OCI-LY1 (cell line): ENCODE data around the gene GLT1D1.

ENCODE experiments used
- H2AFZ ChIP-seq: fragments of 200-600 bp; sonication (generic), shearing (Covaris generic); 2 replicates; pipeline ENCODE4 v1.6.0; 2014; ENCODE audit warnings: antibody characterized with exemption, mild to moderate bottlenecking, low read length
- H3F3A ChIP-seq: fragments of 200-600 bp; sonication (generic), shearing (Covaris generic); 2 replicates; pipeline ENCODE4 v1.6.0; 2014; ENCODE audit warnings: mild to moderate bottlenecking, antibody characterized with exemption, low read length, moderate library complexity; ENCODE audit not compliant: insufficient read depth
- H3K27ac ChIP-seq: fragments of 200-600 bp; sonication (generic); 2 replicates; pipeline ENCODE4 v1.5.1; 2014; ENCODE audit warnings: low read length, mixed run types, mild to moderate bottlenecking, low read depth; ENCODE audit not compliant: poor library complexity, severe bottlenecking
- H3K27me3 ChIP-seq: fragments of 200-600 bp; sonication (generic); 2 replicates; pipeline ENCODE4 v1.6.0; 2014; ENCODE audit warnings: antibody characterized with exemption, mild to moderate bottlenecking, low read length, moderate library complexity; ENCODE audit not compliant: insufficient read depth
- H3K36me3 ChIP-seq: fragments of 200-600 bp; sonication (generic); 2 replicates; pipeline ENCODE4 v1.6.1; 2014; ENCODE audit warnings: mild to moderate bottlenecking, antibody characterized with exemption, low read length, moderate library complexity, mixed read lengths; ENCODE audit not compliant: insufficient read depth
- H3K4me1 ChIP-seq: fragments of 200-600 bp; sonication (generic); 2 replicates; pipeline ENCODE4 v1.5.1; 2014; ENCODE audit warnings: mild to moderate bottlenecking, low read length, moderate library complexity; ENCODE audit not compliant: insufficient read depth, severe bottlenecking
- H3K4me2 ChIP-seq: fragments of 200-600 bp; sonication (generic), shearing (Covaris generic); 2 replicates; pipeline ENCODE4 v1.6.1; 2014; ENCODE audit warnings: low read length
- H3K4me3 ChIP-seq: fragments of 200-600 bp; sonication (generic); 2 replicates; pipeline ENCODE4 v1.5.1; 2014; ENCODE audit warnings: low read length, low read depth, mild to moderate bottlenecking, mixed read lengths; ENCODE audit not compliant: poor library complexity, severe bottlenecking
- H3K79me2 ChIP-seq: fragments of 200-600 bp; shearing (Covaris generic); 2 replicates; pipeline ENCODE4 v1.6.1; 2016; ENCODE audit warnings: mixed run types, low read length, mixed read lengths; ENCODE audit not compliant: insufficient read depth
- H3K9ac ChIP-seq: fragments of 200-600 bp; sonication (generic), shearing (Covaris generic); 2 replicates; pipeline ENCODE4 v1.6.1; 2014; ENCODE audit warnings: mild to moderate bottlenecking, low read length, mixed read lengths
- H3K9me2 ChIP-seq: fragments of 200-600 bp; sonication (generic), shearing (Covaris generic); 2 replicates; pipeline ENCODE4 v1.6.1; 2014; ENCODE audit warnings: low read depth, mild to moderate bottlenecking, low read length, mixed read lengths
- H3K9me3 ChIP-seq: fragments of 200-600 bp; shearing (Covaris generic); 2 replicates; pipeline ENCODE4 v1.6.1; 2014; ENCODE audit warnings: low read length, mixed read lengths
- H4K20me1 ChIP-seq: fragments of 200-600 bp; sonication (generic), shearing (Covaris generic); 2 replicates; pipeline ENCODE4 v1.6.0; 2016; ENCODE audit warnings: mild to moderate bottlenecking, low read length; ENCODE audit not compliant: insufficient read depth
- CTCF ChIP-seq: fragments of 200-600 bp; sonication (generic), shearing (Covaris generic); IDR thresholded peaks from 2 replicates; pipeline ENCODE4 v1.5.1; 2017; ENCODE audit warnings: mild to moderate bottlenecking, antibody characterized with exemption, low read length, moderate library complexity, mixed read lengths
- EZH2 ChIP-seq: fragments of 200-600 bp; sonication (generic), shearing (Covaris generic); IDR thresholded peaks from 2 replicates; pipeline ENCODE4 v1.8.0; 2017; ENCODE audit warnings: borderline replicate concordance, mixed run types, mild to moderate bottlenecking, antibody characterized with exemption, low read length, moderate library complexity, mixed read lengths

GLT1D1 gene

GRCh38 chr12:128910629-128911028 lies 57.4 kb downstream of the GLT1D1 start:
- Histone ChIP-seq H3K4me1 (no peaks in the 10 kb centered on the region), H3K9me2 (no peaks in the 10 kb centered on the region), H2AFZ (no peak overlapping the region), H4K20me1 (no peaks in the 10 kb centered on the region), H3F3A (no peaks in the 10 kb centered on the region), H3K4me3 (no peak overlapping the region), H3K79me2 (no peaks in the 10 kb centered on the region), H3K9me3 (no peaks in the 10 kb centered on the region), H3K4me2 (no peak overlapping the region), H3K9ac (no peak overlapping the region), H3K36me3 (no peaks in the 10 kb centered on the region), H3K27me3 (no peaks in the 10 kb centered on the region), H3K27ac (no peak overlapping the region)
- TF ChIP-seq EZH2 (no peak), CTCF (no peak)

GRCh38 chr12:128911861-128912260 lies 58.6 kb downstream of the GLT1D1 start:
- H3K9me3 ChIP-seq, result no peaks in the 10 kb centered on the region
- no peaks in the 10 kb centered on the region for H3K4me1 ChIP-seq
- H3F3A ChIP-seq, result no peaks in the 10 kb centered on the region
- no peak overlapping the region for H3K9ac ChIP-seq
- TF ChIP-seq CTCF (no peak), EZH2 (no peak)
- no peaks in the 10 kb centered on the region for H3K27me3 ChIP-seq
- H3K27ac ChIP-seq, result no peak overlapping the region
- no peak overlapping the region for H3K4me3 ChIP-seq
- no peak overlapping the region for H3K4me2 ChIP-seq
- H2AFZ ChIP-seq, result no peak overlapping the region
- no peaks in the 10 kb centered on the region for H3K79me2 ChIP-seq
- H3K36me3 ChIP-seq, result no peaks in the 10 kb centered on the region
- no peaks in the 10 kb centered on the region for H4K20me1 ChIP-seq
- no peaks in the 10 kb centered on the region for H3K9me2 ChIP-seq

GRCh38 chr12:128914908-128915563 lies 61.8 kb downstream of the GLT1D1 start:
- TF ChIP-seq CTCF (no peak), EZH2 (no peak)
- H3K4me2 ChIP-seq, result no peak overlapping the region

More at GRCh38 chr12:128914908-128915563, 61.8 kb downstream of the GLT1D1 start:
- Histone ChIP-seq H3K79me2 (no peaks in the 10 kb centered on the region), H3K9me3 (no peaks in the 10 kb centered on the region), H3K4me1 (no peaks in the 10 kb centered on the region), H3K4me3 (no peak overlapping the region), H3K27ac (no peak overlapping the region), H3K27me3 (no peaks in the 10 kb centered on the region; the same call in 1 of the 2 replicates), H3K9ac (no peak overlapping the region), H2AFZ (no peak overlapping the region), H3K9me2 (no peaks in the 10 kb centered on the region), H3F3A (no peaks in the 10 kb centered on the region), H3K36me3 (no peaks in the 10 kb centered on the region), H4K20me1 (no peaks in the 10 kb centered on the region)
